ENCODE data around the gene CNOT1.
"Not testable (repeated sequence)": the region's sequence is repeated elsewhere in the genome, so short reads cannot be mapped to it uniquely, and the experiment has no call there.

CNOT1 gene

GRCh38 chr16:58637021-58637420 is 7.4 kb upstream of the CNOT1 start:
- DNase-seq = not testable (repeated sequence)

- DNase-seq = no peak
Observed at GRCh38 chr16:58636466-58636865, 6.8 kb upstream of the CNOT1 start.

GRCh38 chr16:58635502-58635901 is 5.9 kb upstream of the CNOT1 start:
- no peak for DNase-seq

GRCh38 chr16:58634265-58634802 is 4.7 kb upstream of the CNOT1 start:
- DNase-seq = no peak

- no peak for DNase-seq
Observed at GRCh38 chr16:58628845-58629732, 537 bp downstream of the CNOT1 start.

GRCh38 chr16:58624209-58624608 is 5.4 kb downstream of the CNOT1 start:
- no peak for DNase-seq

- DNase-seq = no peak
Observed at GRCh38 chr16:58620396-58620795, 9.2 kb downstream of the CNOT1 start.

GRCh38 chr16:58615280-58615679 is 14.3 kb downstream of the CNOT1 start:
- DNase-seq = no peak

- DNase-seq = no peak
Observed at GRCh38 chr16:58614860-58615259, 14.8 kb downstream of the CNOT1 start.

- DNase-seq = no peak
Observed at GRCh38 chr16:58614212-58614611, 15.4 kb downstream of the CNOT1 start.

- not testable (repeated sequence) for DNase-seq
Observed at GRCh38 chr16:58612965-58613364, 16.7 kb downstream of the CNOT1 start.

- DNase-seq = no peak
Observed at GRCh38 chr16:58608601-58609136, 21.0 kb downstream of the CNOT1 start.

- no peak for DNase-seq
Observed at GRCh38 chr16:58605562-58605961, 24.1 kb downstream of the CNOT1 start.

GRCh38 chr16:58591083-58591482 is 38.5 kb downstream of the CNOT1 start:
- DNase-seq = no peak

- DNase-seq = no peak
Observed at GRCh38 chr16:58589326-58589905, 40.2 kb downstream of the CNOT1 start.

GRCh38 chr16:58588406-58588805 is 41.2 kb downstream of the CNOT1 start:
- DNase-seq = no peak

- no peak for DNase-seq
Observed at GRCh38 chr16:58586340-58587030, 43.1 kb downstream of the CNOT1 start.

GRCh38 chr16:58584831-58585505 is 44.7 kb downstream of the CNOT1 start:
- DNase-seq = no peak

GRCh38 chr16:58582971-58583765 is 46.5 kb downstream of the CNOT1 start:
- DNase-seq = no peak

- no peak for DNase-seq
Observed at GRCh38 chr16:58582133-58582532, 47.5 kb downstream of the CNOT1 start.

- DNase-seq = no peak
Observed at GRCh38 chr16:58579587-58579986, 50.0 kb downstream of the CNOT1 start.

GRCh38 chr16:58578642-58579041 is 51.0 kb downstream of the CNOT1 start:
- no peak for DNase-seq
